Measurements from ENCODE around the gene FILIP1. TPM values are rescaled to one million over a fixed set of nuclear protein-coding genes. Genes with fewer than 3 reads are reported as not detected.

The FILIP1 gene
- total and polyA plus RNA-seq, 10 of the 15 experiments (the other 5 are each of a cell fraction or from before 2014, with no cell fraction given): 0.23 to 2.0 (median 0.44) TPM

DNA sequence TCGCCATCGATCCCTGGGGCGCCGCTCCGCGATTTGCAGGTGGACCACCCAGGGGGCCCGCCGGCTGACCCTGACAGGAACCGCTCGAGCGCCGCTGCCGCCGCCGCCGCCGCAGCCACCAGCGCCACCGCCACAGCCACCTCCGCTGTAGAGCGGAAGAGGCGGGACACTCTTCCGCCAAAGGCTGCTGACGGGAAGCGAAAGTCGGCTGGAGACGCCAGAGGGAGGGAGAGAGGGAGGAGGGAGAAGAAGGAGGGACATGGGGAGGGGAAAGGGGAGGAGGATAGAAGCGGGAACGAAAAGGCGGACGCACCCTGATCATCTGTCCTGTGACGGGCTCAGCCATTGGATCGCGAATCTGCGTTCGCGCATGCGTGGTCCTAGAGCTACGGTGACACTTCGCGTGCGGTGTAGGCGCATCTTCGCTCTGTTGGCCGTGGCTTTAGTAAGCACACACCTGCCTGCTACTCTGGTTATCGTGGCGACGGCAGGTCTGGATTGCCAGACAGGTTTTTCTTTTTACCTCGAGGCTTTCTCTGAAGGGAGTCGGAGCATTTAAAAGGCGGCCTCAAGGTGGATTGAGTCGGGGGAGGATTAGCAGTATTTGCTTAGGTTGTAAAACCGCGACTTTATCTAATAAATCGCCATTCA is 208.8 kb downstream of the FILIP1 start, which contains the start of gene TMEM30A (continued):
- no peak for TF ChIP-seq CHD1 (IDR thresholded peaks at IDR 0.05; ENCODE audit: low read depth, low read length)
- TF ChIP-seq POLR2AphosphoS2 (IDR thresholded peaks at IDR 0.05; ENCODE audit: low read depth, low read length): peak; percentile 88
- peak; percentile 12; the same call in 1 of the 2 replicates for TF ChIP-seq ASH2L (IDR thresholded peaks at IDR 0.05; ENCODE audit: borderline replicate concordance, low read depth)
- TF ChIP-seq, protein P1, sequence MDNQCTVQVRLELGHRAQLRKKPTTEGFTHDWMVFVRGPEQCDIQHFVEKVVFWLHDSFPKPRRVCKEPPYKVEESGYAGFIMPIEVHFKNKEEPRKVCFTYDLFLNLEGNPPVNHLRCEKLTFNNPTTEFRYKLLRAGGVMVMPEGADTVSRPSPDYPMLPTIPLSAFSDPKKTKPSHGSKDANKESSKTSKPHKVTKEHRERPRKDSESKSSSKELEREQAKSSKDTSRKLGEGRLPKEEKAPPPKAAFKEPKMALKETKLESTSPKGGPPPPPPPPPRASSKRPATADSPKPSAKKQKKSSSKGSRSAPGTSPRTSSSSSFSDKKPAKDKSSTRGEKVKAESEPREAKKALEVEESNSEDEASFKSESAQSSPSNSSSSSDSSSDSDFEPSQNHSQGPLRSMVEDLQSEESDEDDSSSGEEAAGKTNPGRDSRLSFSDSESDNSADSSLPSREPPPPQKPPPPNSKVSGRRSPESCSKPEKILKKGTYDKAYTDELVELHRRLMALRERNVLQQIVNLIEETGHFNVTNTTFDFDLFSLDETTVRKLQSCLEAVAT (IDR thresholded peaks at IDR 0.05): peak; percentile 76
- no peak for TF ChIP-seq SREBF1 (IDR thresholded peaks at IDR 0.05; ENCODE audit: low read length)
- TF ChIP-seq TCF3 (IDR thresholded peaks at IDR 0.05; ENCODE audit: borderline replicate concordance, insufficient read depth, low read depth, low read length): peak; percentile 51
- TF ChIP-seq KAT2A (conservative IDR thresholded peaks at IDR 0.05; ENCODE audit: control insufficient read depth, low read depth, low read length): no peak
- TF ChIP-seq RFX5 (IDR thresholded peaks at IDR 0.05; ENCODE audit: low read depth, low read length): no peak
- TF ChIP-seq IKZF1 (conservative IDR thresholded peaks at IDR 0.05): peak; percentile 100
- no peak for TF ChIP-seq YBX1 (IDR thresholded peaks at IDR 0.05)

Measured in GM12878 (cell line).